Astrocyte of the spinal cord (primary cell): Measurements from ENCODE around the gene TRPC3.

ENCODE experiments used
- DNase-seq: peaks from one replicate; pipeline ENCODE4 v3.0.0; 2011; ENCODE audit warnings: low read depth, low spot score
- H3K4me3 ChIP-seq: 2 replicates; pipeline ENCODE4 v1.5.1; 2011; ENCODE audit warnings: low read depth, mild to moderate bottlenecking, low read length, moderate library complexity
- CTCF ChIP-seq: IDR thresholded peaks from 2 replicates; pipeline ENCODE4 v1.5.1; 2012; ENCODE audit warnings: low read depth, mild to moderate bottlenecking, low read length, inconsistent platforms
- in situ Hi-C: cut with HindIII; loops from 2 replicates; pipeline ENCODE4 v1.10.0; 2017; ENCODE audit warnings: low sequenced_read_pairs

TRPC3 gene

GRCh38 chr4:121885115-121885514 lies 66.7 kb downstream of the TRPC3 start:
- in situ Hi-C loops: no loop called here
- DNase-seq: no peak
- no peak for TF ChIP-seq CTCF
- no peak overlapping the region for H3K4me3 ChIP-seq

- in situ Hi-C loops: no loop called here
- H3K4me3 ChIP-seq: no peak overlapping the region
- DNase-seq: no peak
- TF ChIP-seq CTCF: no peak
These were observed 70.7 kb downstream of the TRPC3 start for GRCh38 chr4:121881158-121881557.

GRCh38 chr4:121879135-121879534 lies 72.7 kb downstream of the TRPC3 start:
- in situ Hi-C loops: no loop called here
- no peak for TF ChIP-seq CTCF
- DNase-seq: no peak

GRCh38 chr4:121877041-121877773 lies 74.7 kb downstream of the TRPC3 start:
- in situ Hi-C loops: no loop called here
- no peak for TF ChIP-seq CTCF
- no peak for DNase-seq
- H3K4me3 ChIP-seq: no peak overlapping the region

More at GRCh38 chr4:121879135-121879534, 72.7 kb downstream of the TRPC3 start:
- H3K4me3 ChIP-seq: no peak overlapping the region

GRCh38 chr4:121876070-121876469 lies 75.8 kb downstream of the TRPC3 start:
- in situ Hi-C loops: no loop called here
- TF ChIP-seq CTCF: no peak
- DNase-seq: no peak
- H3K4me3 ChIP-seq: no peak overlapping the region

GRCh38 chr4:121875652-121876051 lies 76.2 kb downstream of the TRPC3 start:
- DNase-seq: no peak
- TF ChIP-seq CTCF: no peak
- in situ Hi-C loops: no loop called here

More at GRCh38 chr4:121875652-121876051, 76.2 kb downstream of the TRPC3 start:
- H3K4me3 ChIP-seq: no peak overlapping the region
